SK-N-SH (cell line): ENCODE results near the gene TEX101. TPM values are rescaled to one million over a fixed set of nuclear protein-coding genes. Genes with fewer than 3 reads are reported as not detected.

Experiments
- CTCF ChIA-PET: fragments of 300-600, 350-600 bp; formaldehyde crosslinking; extraction: SDS; loops from one replicate; lab custom pipeline; 2021; lab: Yijun Ruan, JAX
- POLR2A ChIA-PET: fragments of 350-600 bp; sonication (Branson Sonifier 250); formaldehyde crosslinking; extraction: SDS; loops from one replicate; lab custom pipeline; 2020; ENCODE audit warnings: antibody characterized with exemption, inconsistent platforms; lab: Yijun Ruan, JAX
- DNase-seq: peaks from one replicate; pipeline ENCODE4 v3.0.0; 2012
- H2AFZ ChIP-seq: fragments of 200-600 bp; sonication (generic); 2 replicates; pipeline ENCODE4 v1.8.1; 2016; ENCODE audit warnings: antibody characterized with exemption, mild to moderate bottlenecking, low read depth
- H3F3A ChIP-seq: fragments of 200-600 bp; sonication (generic); replicated peaks from 2 replicates; pipeline ENCODE3; 2016; ENCODE audit warnings: antibody characterized with exemption, mild to moderate bottlenecking; ENCODE audit not compliant: insufficient read depth
- H3K27ac ChIP-seq, 2 experiments: fragments of 200-500 bp in 1 of 2; fragments of 200-600 bp in 1 of 2; sonication (Bioruptor generic) in 1 of 2; sonication (generic), shearing (Covaris generic) in 1 of 2; 2 replicates each; pipeline versions ENCODE4 v1.5.1 to v1.6.1; 2014 to 2016; ENCODE audit warnings: low read depth in 2 of 2, inconsistent platforms in 1 of 2, low read length in 1 of 2, mild to moderate bottlenecking in 1 of 2, mixed read lengths in 1 of 2
- H3K27me3 ChIP-seq: fragments of 200-600 bp; sonication (generic), shearing (Covaris generic); 2 replicates; pipeline ENCODE4 v1.6.1; 2016; ENCODE audit warnings: mixed run types; ENCODE audit not compliant: insufficient read depth
- H3K36me3 ChIP-seq, 2 experiments: fragments of 200-500 bp in 1 of 2; fragments of 200-600 bp in 1 of 2; sonication (Bioruptor generic) in 1 of 2; sonication (generic) in 1 of 2; replicated peaks in 1 of 2; 2 replicates each; pipeline versions ENCODE3 to v1.5.1; 2014 to 2016; ENCODE audit warnings: low read length in 1 of 2, mild to moderate bottlenecking in 1 of 2; ENCODE audit not compliant: insufficient read depth in 2 of 2, control insufficient read depth in 1 of 2
- H3K4me1 ChIP-seq, 2 experiments: fragments of 200-500 bp in 1 of 2; fragments of 200-600 bp in 1 of 2; sonication (Bioruptor generic) in 1 of 2; sonication (generic), shearing (Covaris generic) in 1 of 2; 2 replicates each; pipeline versions ENCODE4 v1.5.1 to v1.6.1; 2014 to 2016; ENCODE audit warnings: low read depth in 1 of 2, low read length in 1 of 2, mixed run types in 1 of 2; ENCODE audit not compliant: insufficient read depth in 2 of 2, control insufficient read depth in 1 of 2
- H3K4me2 ChIP-seq: fragments of 200-600 bp; sonication (generic), shearing (Covaris generic); 2 replicates; pipeline ENCODE4 v1.6.1; 2017; ENCODE audit warnings: mixed run types
- H3K4me3 ChIP-seq, 2 experiments: fragments of 200-500 bp in 1 of 2; fragments of 200-600 bp in 1 of 2; sonication (Bioruptor generic) in 1 of 2; sonication (generic), shearing (Covaris generic) in 1 of 2; 2 replicates each; pipeline versions ENCODE4 v1.5.1 to v1.8.1; 2014 to 2016; ENCODE audit warnings: low read depth in 2 of 2, inconsistent platforms in 1 of 2, low read length in 1 of 2, mild to moderate bottlenecking in 1 of 2, mixed read lengths in 1 of 2, moderate library complexity in 1 of 2
- H3K79me2 ChIP-seq: fragments of 200-600 bp; sonication (generic); 2 replicates; pipeline ENCODE4 v1.8.1; 2017; ENCODE audit warnings: mild to moderate bottlenecking; ENCODE audit not compliant: insufficient read depth
- H3K9ac ChIP-seq: fragments of 200-600 bp; sonication (generic); 2 replicates; pipeline ENCODE4 v1.6.1; 2017; ENCODE audit warnings: mixed run types
- H3K9me2 ChIP-seq: fragments of 200-600 bp; sonication (generic); 2 replicates; pipeline ENCODE4 v1.6.1; 2017; ENCODE audit warnings: mixed run types
- H3K9me3 ChIP-seq: fragments of 200-600 bp; sonication (generic); 2 replicates; pipeline ENCODE4 v1.6.1; 2017; ENCODE audit warnings: mixed run types, mild to moderate bottlenecking, moderate library complexity
- H4K20me1 ChIP-seq: fragments of 200-600 bp; sonication (generic); 2 replicates; pipeline ENCODE4 v1.6.1; 2017; ENCODE audit warnings: mild to moderate bottlenecking, mixed run types; ENCODE audit not compliant: insufficient read depth
- CHD2 ChIP-seq: fragments of 150-350 bp; IDR thresholded peaks from 2 replicates; pipeline ENCODE4 v1.6.1; 2018; ENCODE audit warnings: low read length; ENCODE audit not compliant: partially characterized antibody
- ELF1 ChIP-seq: IDR thresholded peaks from 2 replicates; pipeline ENCODE4 v1.4.0; 2012
- EZH2phosphoT487 ChIP-seq: fragments of 200-600 bp; sonication (generic); IDR thresholded peaks from 2 replicates; pipeline ENCODE4 v1.6.1; 2017; ENCODE audit warnings: low read depth, mixed run types, mild to moderate bottlenecking, antibody characterized with exemption, moderate library complexity, borderline replicate concordance
- FOSL2 ChIP-seq: IDR thresholded peaks from 2 replicates; pipeline ENCODE4 v1.4.0; 2012; ENCODE audit warnings: low read depth, mild to moderate bottlenecking, moderate library complexity, borderline replicate concordance
- FOXJ3 ChIP-seq: sonication (generic); formaldehyde crosslinking; IDR thresholded peaks from 2 replicates; pipeline ENCODE4 v1.5.1; 2020; ENCODE audit warnings: mild to moderate bottlenecking, missing genetic modification reagents
- FOXM1 ChIP-seq: IDR thresholded peaks from 2 replicates; pipeline ENCODE4 v1.4.0; 2012; ENCODE audit warnings: low read depth, mild to moderate bottlenecking
- GABPA ChIP-seq: IDR thresholded peaks from 2 replicates; pipeline ENCODE4 v1.4.0; 2012; ENCODE audit warnings: low read depth, mild to moderate bottlenecking
- GATA2 ChIP-seq: sonication (generic); formaldehyde crosslinking; IDR thresholded peaks from 2 replicates; pipeline ENCODE4 v1.5.0; 2020; ENCODE audit warnings: mild to moderate bottlenecking, missing genetic modification reagents
- MEF2A ChIP-seq: IDR thresholded peaks from 2 replicates; pipeline ENCODE4 v1.4.0; 2012; ENCODE audit warnings: low read depth, borderline replicate concordance
- RAD21 ChIP-seq: IDR thresholded peaks from 2 replicates; pipeline ENCODE4 v1.6.1; 2012; ENCODE audit warnings: mild to moderate bottlenecking, low read length
- RCOR1 ChIP-seq: fragments of 150-350 bp; IDR thresholded peaks from 2 replicates; pipeline ENCODE4 v1.6.1; 2017; ENCODE audit warnings: antibody characterized with exemption, low read length
- SIN3A ChIP-seq: IDR thresholded peaks from 2 replicates; pipeline ENCODE4 v1.6.1; 2012; ENCODE audit warnings: low read depth, mild to moderate bottlenecking, low read length, moderate library complexity, borderline replicate concordance
- YY1 ChIP-seq: IDR thresholded peaks from 2 replicates; pipeline ENCODE4 v1.4.0; 2012; ENCODE audit warnings: low read depth, mild to moderate bottlenecking
- WGBS: methylation state at CpG from one replicate; pipeline ENCODE4 v1.1.6; 2017; ENCODE audit warnings: low lambda C conversion rate; 5-methylcytosine and 5-hydroxymethylcytosine counted together
- polyA plus RNA-seq, 3 experiments: library from polyadenylated mRNA; depleted of rRNA; stranded (reverse); fragments of >200 nt; gene quantifications; 2 replicates each; pipeline ENCODE4 v1.2.3, GENCODE V29; 2012
- TF ChIP-seq, protein P1 (sequence below): IDR thresholded peaks from 2 replicates; pipeline ENCODE4 v1.4.0; 2012; ENCODE audit warnings: low read depth, borderline replicate concordance
- TF ChIP-seq, protein P2 (sequence below): IDR thresholded peaks from 2 replicates; pipeline ENCODE4 v1.6.1; 2012; ENCODE audit warnings: mild to moderate bottlenecking, low read depth, low read length, moderate library complexity
- TF ChIP-seq, protein P3 (sequence below): IDR thresholded peaks from 2 replicates; pipeline ENCODE4 v1.4.0; 2012; ENCODE audit warnings: low read depth
- TF ChIP-seq, protein P4 (sequence below): IDR thresholded peaks from 2 replicates; pipeline ENCODE4 v1.4.0; 2012; ENCODE audit warnings: low read depth, borderline replicate concordance

Gene TEX101
- polyA plus RNA-seq, 1 of the 3 experiments (the other 2 are of a cell fraction): 0.07 TPM

DNA sequence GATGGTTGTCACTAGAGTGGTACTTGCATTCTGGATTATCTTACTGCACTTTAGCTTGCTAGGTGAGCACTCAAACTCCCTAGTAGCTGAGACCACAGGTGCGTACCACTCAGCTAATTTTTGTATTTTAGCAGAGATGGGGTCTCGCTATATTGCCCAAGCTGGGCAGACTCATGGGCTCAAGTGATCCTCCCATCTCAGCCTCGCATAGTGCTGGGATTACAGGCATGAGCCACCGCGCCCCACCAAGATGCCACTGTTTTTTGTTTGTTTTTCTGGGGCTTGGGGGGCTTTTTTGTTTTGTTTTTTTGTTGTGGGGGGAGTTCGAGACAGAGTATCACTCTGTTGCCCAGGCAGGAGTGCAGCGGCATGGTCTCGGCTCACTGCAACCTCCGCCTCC lies 33.0 kb downstream of the TEX101 start (continued):
- TF ChIP-seq, protein P1, sequence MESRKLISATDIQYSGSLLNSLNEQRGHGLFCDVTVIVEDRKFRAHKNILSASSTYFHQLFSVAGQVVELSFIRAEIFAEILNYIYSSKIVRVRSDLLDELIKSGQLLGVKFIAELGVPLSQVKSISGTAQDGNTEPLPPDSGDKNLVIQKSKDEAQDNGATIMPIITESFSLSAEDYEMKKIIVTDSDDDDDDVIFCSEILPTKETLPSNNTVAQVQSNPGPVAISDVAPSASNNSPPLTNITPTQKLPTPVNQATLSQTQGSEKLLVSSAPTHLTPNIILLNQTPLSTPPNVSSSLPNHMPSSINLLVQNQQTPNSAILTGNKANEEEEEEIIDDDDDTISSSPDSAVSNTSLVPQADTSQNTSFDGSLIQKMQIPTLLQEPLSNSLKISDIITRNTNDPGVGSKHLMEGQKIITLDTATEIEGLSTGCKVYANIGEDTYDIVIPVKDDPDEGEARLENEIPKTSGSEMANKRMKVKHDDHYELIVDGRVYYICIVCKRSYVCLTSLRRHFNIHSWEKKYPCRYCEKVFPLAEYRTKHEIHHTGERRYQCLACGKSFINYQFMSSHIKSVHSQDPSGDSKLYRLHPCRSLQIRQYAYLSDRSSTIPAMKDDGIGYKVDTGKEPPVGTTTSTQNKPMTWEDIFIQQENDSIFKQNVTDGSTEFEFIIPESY: no peak
- TF ChIP-seq YY1 (no peak), ELF1 (no peak), EZH2phosphoT487 (no peak), GATA2 (CRISPR knock-in tag) (no peak), GABPA (no peak)
- TF ChIP-seq, protein P2, sequence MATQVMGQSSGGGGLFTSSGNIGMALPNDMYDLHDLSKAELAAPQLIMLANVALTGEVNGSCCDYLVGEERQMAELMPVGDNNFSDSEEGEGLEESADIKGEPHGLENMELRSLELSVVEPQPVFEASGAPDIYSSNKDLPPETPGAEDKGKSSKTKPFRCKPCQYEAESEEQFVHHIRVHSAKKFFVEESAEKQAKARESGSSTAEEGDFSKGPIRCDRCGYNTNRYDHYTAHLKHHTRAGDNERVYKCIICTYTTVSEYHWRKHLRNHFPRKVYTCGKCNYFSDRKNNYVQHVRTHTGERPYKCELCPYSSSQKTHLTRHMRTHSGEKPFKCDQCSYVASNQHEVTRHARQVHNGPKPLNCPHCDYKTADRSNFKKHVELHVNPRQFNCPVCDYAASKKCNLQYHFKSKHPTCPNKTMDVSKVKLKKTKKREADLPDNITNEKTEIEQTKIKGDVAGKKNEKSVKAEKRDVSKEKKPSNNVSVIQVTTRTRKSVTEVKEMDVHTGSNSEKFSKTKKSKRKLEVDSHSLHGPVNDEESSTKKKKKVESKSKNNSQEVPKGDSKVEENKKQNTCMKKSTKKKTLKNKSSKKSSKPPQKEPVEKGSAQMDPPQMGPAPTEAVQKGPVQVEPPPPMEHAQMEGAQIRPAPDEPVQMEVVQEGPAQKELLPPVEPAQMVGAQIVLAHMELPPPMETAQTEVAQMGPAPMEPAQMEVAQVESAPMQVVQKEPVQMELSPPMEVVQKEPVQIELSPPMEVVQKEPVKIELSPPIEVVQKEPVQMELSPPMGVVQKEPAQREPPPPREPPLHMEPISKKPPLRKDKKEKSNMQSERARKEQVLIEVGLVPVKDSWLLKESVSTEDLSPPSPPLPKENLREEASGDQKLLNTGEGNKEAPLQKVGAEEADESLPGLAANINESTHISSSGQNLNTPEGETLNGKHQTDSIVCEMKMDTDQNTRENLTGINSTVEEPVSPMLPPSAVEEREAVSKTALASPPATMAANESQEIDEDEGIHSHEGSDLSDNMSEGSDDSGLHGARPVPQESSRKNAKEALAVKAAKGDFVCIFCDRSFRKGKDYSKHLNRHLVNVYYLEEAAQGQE: no peak

DNA sequence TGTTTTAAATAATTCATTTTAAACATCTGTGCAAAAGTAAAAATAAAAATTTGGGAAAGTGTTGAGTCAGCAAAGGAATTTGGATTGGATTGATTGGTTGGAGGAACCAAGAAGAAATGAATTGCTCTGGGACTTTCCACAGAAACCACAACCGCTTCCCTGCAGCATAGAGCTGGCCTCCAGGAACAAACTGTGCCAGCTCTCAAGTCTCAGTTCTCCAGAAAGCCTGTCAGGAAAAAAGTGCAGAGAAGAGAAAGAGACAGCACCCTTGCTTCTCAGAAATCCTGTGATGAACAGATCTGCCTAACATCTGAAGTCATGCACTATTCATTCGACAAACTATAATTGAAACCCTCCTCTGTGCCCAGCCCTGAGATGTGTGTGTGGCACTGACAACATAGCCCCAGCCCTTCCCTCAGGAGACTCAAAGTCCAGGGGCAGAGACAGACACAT lies 35.9 kb downstream of the TEX101 start:
- no peak overlapping the region for H3K4me2 ChIP-seq
- H4K20me1 ChIP-seq: no peaks in the 10 kb centered on the region
- TF ChIP-seq FOSL2: no peak
- TF ChIP-seq GATA2 (CRISPR knock-in tag): no peak
- TF ChIP-seq SIN3A: no peak
- TF ChIP-seq YY1: no peak
- TF ChIP-seq RCOR1: no peak
- TF ChIP-seq, protein P3, sequence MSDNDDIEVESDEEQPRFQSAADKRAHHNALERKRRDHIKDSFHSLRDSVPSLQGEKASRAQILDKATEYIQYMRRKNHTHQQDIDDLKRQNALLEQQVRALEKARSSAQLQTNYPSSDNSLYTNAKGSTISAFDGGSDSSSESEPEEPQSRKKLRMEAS: no peak
- TF ChIP-seq FOXM1: no peak
- no peak for TF ChIP-seq FOXJ3
- TF ChIP-seq MEF2A: no peak
- no peak for TF ChIP-seq CHD2
- TF ChIP-seq, protein P4, sequence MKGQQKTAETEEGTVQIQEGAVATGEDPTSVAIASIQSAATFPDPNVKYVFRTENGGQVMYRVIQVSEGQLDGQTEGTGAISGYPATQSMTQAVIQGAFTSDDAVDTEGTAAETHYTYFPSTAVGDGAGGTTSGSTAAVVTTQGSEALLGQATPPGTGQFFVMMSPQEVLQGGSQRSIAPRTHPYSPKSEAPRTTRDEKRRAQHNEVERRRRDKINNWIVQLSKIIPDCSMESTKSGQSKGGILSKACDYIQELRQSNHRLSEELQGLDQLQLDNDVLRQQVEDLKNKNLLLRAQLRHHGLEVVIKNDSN: no peak
- TF ChIP-seq RAD21: no peak
- WGBS: 57% methylated on average over 2 of the region's 2 CpGs
- H3F3A ChIP-seq: no peaks in the 10 kb centered on the region
- ChIA-PET CTCF (interaction anchor here (0.9 kb wide), 1 partner anchor 69 kb away, joined by 4 read pairs; no protein-coding TSS in a partner anchor), POLR2A (no interaction called here)
- no peaks in the 10 kb centered on the region for H3K27me3 ChIP-seq
- H3K27ac ChIP-seq: no peak overlapping the region
- no peaks in the 10 kb centered on the region for H3K9me3 ChIP-seq
- H3K9ac ChIP-seq: no peak overlapping the region
- DNase-seq: no peak
- H3K9me2 ChIP-seq: no peaks in the 10 kb centered on the region
- H3K4me1 ChIP-seq: no peaks in the 10 kb centered on the region
- no peaks in the 10 kb centered on the region for H3K79me2 ChIP-seq
- no peaks in the 10 kb centered on the region for H3K36me3 ChIP-seq
- H2AFZ ChIP-seq: no peak overlapping the region
- no peak overlapping the region for H3K4me3 ChIP-seq
